A549 (cell line): Measurements from ENCODE around the gene PTCD2. TPM values are rescaled to one million over a fixed set of nuclear protein-coding genes. Genes with fewer than 3 reads are reported as not detected.
"Not testable (repeated sequence)": the region's sequence is repeated elsewhere in the genome, so short reads cannot be mapped to it uniquely, and the experiment has no call there.

Source experiments
- ATAC-seq, 2 experiments: fragments of 200-7000 bp in 1 of 2; fragments of >200 bp in 1 of 2; cut with Nextera tagmentation in 1 of 2; cut with Tn5 transposase in 1 of 2; 3 replicates each; pipeline versions ENCODE4 v1.8.0 to v1.9.1; 2018 to 2020; ENCODE audit warnings: mild to moderate bottlenecking in 1 of 2, moderate library complexity in 1 of 2
- CTCF ChIA-PET: fragments of 300-600 bp; sonication (Branson Sonifier 250); formaldehyde crosslinking; extraction: SDS; loops from one replicate; lab custom pipeline; 2021; ENCODE audit warnings: antibody characterized with exemption, inconsistent platforms; lab: Yijun Ruan, JAX
- POLR2A ChIA-PET: fragments of 350-600 bp; formaldehyde crosslinking; extraction: SDS; loops from one replicate; lab custom pipeline; 2021; ENCODE audit warnings: antibody characterized with exemption, inconsistent platforms; lab: Yijun Ruan, JAX
- DNase-seq, 2 experiments: peaks; one replicate each; pipeline versions ENCODE4 v3.0.0 to v3.0.0-alpha.2; 2011 to 2016; ENCODE audit warnings: low read depth in 1 of 2, low spot score in 1 of 2
- FAIRE-seq: peaks from 2 replicates; lab custom pipeline; 2011; peaks lifted over from hg19 to GRCh38; lab: Jason Lieb, UNC
- H3K27ac ChIP-seq, 2 experiments: fragments of >200 bp; sonication (Bioruptor Twin); formaldehyde crosslinking; 3 replicates each; pipeline ENCODE4 v1.5.1; 2016 to 2017
- H3K4me1 ChIP-seq: fragments of >200 bp; sonication (Bioruptor Twin); formaldehyde crosslinking; 3 replicates; pipeline ENCODE4 v1.6.1; 2016
- H3K4me2 ChIP-seq: fragments of >200 bp; sonication (Bioruptor Twin); formaldehyde crosslinking; 3 replicates; pipeline ENCODE4 v1.6.1; 2016
- H3K4me3 ChIP-seq: fragments of >200 bp; sonication (Bioruptor Twin); formaldehyde crosslinking; 3 replicates; pipeline ENCODE4 v1.5.1; 2016
- H3K9me3 ChIP-seq: fragments of >200 bp; sonication (Bioruptor Twin); formaldehyde crosslinking; 3 replicates; pipeline ENCODE4 v1.6.1; 2016
- BHLHE40 ChIP-seq: IDR thresholded peaks from 2 replicates; pipeline ENCODE4 v1.6.1; 2012; ENCODE audit warnings: low read depth, low read length, inconsistent platforms
- CBX2 ChIP-seq: fragments of 200-600 bp; sonication (generic); IDR thresholded peaks from 2 replicates; pipeline ENCODE4 v1.6.1; 2016; ENCODE audit warnings: low read depth, mild to moderate bottlenecking, borderline replicate concordance
- CHD2 ChIP-seq: fragments of 150-350 bp; IDR thresholded peaks from 2 replicates; pipeline ENCODE4 v1.6.1; 2014; ENCODE audit warnings: low read length; ENCODE audit not compliant: partially characterized antibody
- E2F6 ChIP-seq: IDR thresholded peaks from 2 replicates; pipeline ENCODE4 v1.6.1; 2012; ENCODE audit warnings: low read depth, borderline replicate concordance
- EHF ChIP-seq: fragments of 250-450 bp; sonication (Bioruptor Pico); IDR thresholded peaks from 2 replicates; pipeline ENCODE4 v1.5.0; 2020; ENCODE audit warnings: mild to moderate bottlenecking
- ELK1 ChIP-seq: fragments of 150-350 bp; IDR thresholded peaks from 2 replicates; pipeline ENCODE4 v1.6.1; 2014; ENCODE audit warnings: low read depth, mild to moderate bottlenecking, low read length
- FOSL2 ChIP-seq, 2 experiments: fragments of 450-650 bp in 1 of 2; fragments of >200 bp in 1 of 2; sonication (Bioruptor Twin) in 1 of 2; formaldehyde crosslinking; IDR thresholded peaks; 2 replicates each; pipeline versions ENCODE4 v1.5.0 to v1.6.1; 2016 to 2020; ENCODE audit warnings: mild to moderate bottlenecking in 1 of 2, moderate library complexity in 1 of 2
- GATA3 ChIP-seq: IDR thresholded peaks from 2 replicates; pipeline ENCODE4 v1.6.1; 2012; ENCODE audit warnings: borderline replicate concordance
- HES2 ChIP-seq: fragments of >200 bp; sonication (Bioruptor Twin); formaldehyde crosslinking; IDR thresholded peaks from 2 replicates; pipeline ENCODE4 v1.6.1; 2016
- HEYL ChIP-seq: fragments of 250-450 bp; sonication (Bioruptor Pico); IDR thresholded peaks from 2 replicates; pipeline ENCODE4 v1.8.0; 2021; ENCODE audit warnings: mild to moderate bottlenecking, moderate library complexity
- HOXA7 ChIP-seq: fragments of 250-450 bp; sonication (Bioruptor Pico); IDR thresholded peaks from 2 replicates; pipeline ENCODE4 v1.5.0; 2020; ENCODE audit warnings: mild to moderate bottlenecking, moderate library complexity
- JUN ChIP-seq, 2 experiments: fragments of >200 bp; sonication (Bioruptor Twin); formaldehyde crosslinking; IDR thresholded peaks; 2 replicates in 1 of 2; 3 replicates in 1 of 2; pipeline ENCODE4 v1.6.1; 2016 to 2017
- MAFK ChIP-seq: fragments of 450-650 bp; IDR thresholded peaks from 2 replicates; pipeline ENCODE4 v1.6.1; 2014; ENCODE audit not compliant: partially characterized antibody
- MAX ChIP-seq: IDR thresholded peaks from 2 replicates; pipeline ENCODE4 v1.6.1; 2012
- NFE2L2 ChIP-seq: fragments of 150-350 bp; conservative IDR thresholded peaks from 2 replicates; pipeline ENCODE4 v1.6.1; 2014; ENCODE audit warnings: low read length
- NR3C1 ChIP-seq: fragments of >200 bp; sonication (Bioruptor Twin); formaldehyde crosslinking; IDR thresholded peaks from 3 replicates; pipeline ENCODE4 v1.6.1; 2017
- PBX3 ChIP-seq: IDR thresholded peaks from 2 replicates; pipeline ENCODE4 v1.6.1; 2012
- RFX5 ChIP-seq: fragments of 450-650 bp; IDR thresholded peaks from 2 replicates; pipeline ENCODE4 v1.7.1; 2014; ENCODE audit warnings: antibody characterized with exemption, mild to moderate bottlenecking, moderate library complexity
- SMC3 ChIP-seq: fragments of >200 bp; sonication (Bioruptor Twin); formaldehyde crosslinking; IDR thresholded peaks from 3 replicates; pipeline ENCODE4 v1.6.1; 2018; ENCODE audit warnings: inconsistent platforms
- ZC3H11A ChIP-seq: fragments of 450-650 bp; IDR thresholded peaks from 2 replicates; pipeline ENCODE4 v1.6.1; 2014; ENCODE audit warnings: antibody characterized with exemption, mild to moderate bottlenecking
- ZFP36 ChIP-seq: fragments of 450-650 bp; IDR thresholded peaks from 2 replicates; pipeline ENCODE4 v1.6.1; 2014; ENCODE audit warnings: borderline replicate concordance; ENCODE audit not compliant: partially characterized antibody
- ZNF302 ChIP-seq: fragments of 250-450 bp; sonication (Bioruptor Pico); IDR thresholded peaks from 2 replicates; pipeline ENCODE4 v1.9.0; 2021; ENCODE audit warnings: inconsistent platforms, mild to moderate bottlenecking, moderate library complexity
- WGBS: methylation state at CpG from one replicate; pipeline ENCODE4 v1.1.6; 2017; ENCODE audit errors: missing lambda C conversion rate; 5-methylcytosine and 5-hydroxymethylcytosine counted together
- polyA plus RNA-seq, 4 experiments: library from polyadenylated mRNA; depleted of rRNA in 3 of 4; stranded (reverse); fragments of >200 nt; fragmentation: RNase III in 1 of 4; extraction: RNeasy Plus Mini Kit Qiagen cat#74134 plus additional on column Dnase treatment in 1 of 4; gene quantifications; 2 replicates in 3 of 4; 3 replicates in 1 of 4; pipeline ENCODE4 v1.2.3, GENCODE V29; 2011 to 2017

Gene PTCD2
- polyA plus RNA-seq, 2 of the 4 experiments (the other 2 are of a cell fraction): 13.2 to 31.1 TPM

- DNase-seq: no peak
Measured at GRCh38 chr5:72295539-72295938, 24.6 kb upstream of the PTCD2 start.

GRCh38 chr5:72296256-72296655 lies 23.9 kb upstream of the PTCD2 start:
- Histone ChIP-seq H3K9me3 (no peaks in the 10 kb centered on the region), H3K4me2 (no peak overlapping the region), H3K27ac (no peak overlapping the region), H3K4me1 (peaks cover 17% of the 10 kb centered on the region), H3K4me3 (no peak overlapping the region)
- FAIRE-seq: peak; percentile 68
- ChIA-PET POLR2A (no interaction called here), CTCF (interaction anchor here (1.6 kb wide), 1 partner anchor 12 kb away, joined by 11 read pairs; no protein-coding TSS in a partner anchor)
- no peak for ATAC-seq
- TF ChIP-seq GATA3 (no peak), NR3C1 (no peak)
- no peak for DNase-seq
- 88% methylated on average over 2 of the region's 2 CpGs for WGBS

More at GRCh38 chr5:72295539-72295938, 24.6 kb upstream of the PTCD2 start:
- ATAC-seq (no peak), FAIRE-seq (no peak)
- CTCF ChIA-PET: interaction anchor here (1.6 kb wide), 1 partner anchor 13 kb away, joined by 11 read pairs; no protein-coding TSS in a partner anchor
- Histone ChIP-seq H3K4me2 (no peak overlapping the region), H3K4me1 (peaks cover 17% of the 10 kb centered on the region), H3K9me3 (no peaks in the 10 kb centered on the region), H3K4me3 (no peak overlapping the region), H3K27ac (no peak overlapping the region)
- POLR2A ChIA-PET: no interaction called here
- WGBS: 85% methylated on average over 4 of the region's 4 CpGs
- TF ChIP-seq MAX (no peak), JUN (IDR thresholded peaks at IDR 0.05) (no peak), SMC3 (no peak), HES2 (no peak), CHD2 (no peak), MAFK (no peak), ZNF302 (CRISPR knock-in tag) (no peak), EHF (CRISPR knock-in tag) (no peak), ELK1 (no peak), FOSL2 (IDR thresholded peaks at IDR 0.05) (no peak), FOSL2 (CRISPR knock-in tag; IDR thresholded peaks at IDR 0.05) (no peak), ZC3H11A (no peak)

GRCh38 chr5:72298136-72298535 lies 22.0 kb upstream of the PTCD2 start:
- H3K27ac ChIP-seq, FAIRE-seq, H3K9me3 ChIP-seq, DNase-seq, ATAC-seq, H3K4me2 ChIP-seq, POLR2A ChIA-PET, H3K4me3 ChIP-seq: not testable (repeated sequence)
- H3K4me1 ChIP-seq: peaks cover 14% of the 10 kb centered on the region
- 92% methylated on average over 3 of the region's 3 CpGs for WGBS
- CTCF ChIA-PET: interaction anchor here (3.1 kb wide), 1 partner anchor 10 kb away, joined by 18 read pairs; no protein-coding TSS in a partner anchor

- H3K4me2 ChIP-seq: no peak overlapping the region
- no peaks in the 10 kb centered on the region for H3K9me3 ChIP-seq
- ATAC-seq (no peak), DNase-seq (no peak), FAIRE-seq (no peak)
- ChIA-PET POLR2A (interaction anchor here (0.6 kb wide), 1 partner anchor 181 kb away, joined by 3 read pairs; no protein-coding TSS in a partner anchor), CTCF (interaction anchor here (3.1 kb wide), 1 partner anchor 10 kb away, joined by 18 read pairs; no protein-coding TSS in a partner anchor)
- no peak overlapping the region for H3K4me3 ChIP-seq
- peaks cover 9% of the 10 kb centered on the region for H3K4me1 ChIP-seq
- WGBS: 97% methylated on average over 5 of the region's 5 CpGs
- TF ChIP-seq PBX3: no peak
- TF ChIP-seq HEYL (CRISPR knock-in tag): no peak
- no peak for TF ChIP-seq HES2
- TF ChIP-seq ZFP36: no peak
- no peak for TF ChIP-seq BHLHE40
- no peak for TF ChIP-seq E2F6
- no peak for TF ChIP-seq NFE2L2
- no peak for TF ChIP-seq HOXA7
- no peak for TF ChIP-seq RFX5
- no peak for TF ChIP-seq CBX2
- TF ChIP-seq CHD2: no peak
- H3K27ac ChIP-seq: no peak overlapping the region
Measured at GRCh38 chr5:72298711-72299110, 21.5 kb upstream of the PTCD2 start.
